HL-60 (cell line): ENCODE results near the gene PRDM16.

Experiments used
- CTCF ChIP-seq: IDR thresholded peaks from one replicate; pipeline ENCODE4 v1.5.1; 2011; ENCODE audit warnings: low read length, control low read depth, inconsistent platforms; ENCODE audit not compliant: insufficient read depth
- GABPA ChIP-seq: IDR thresholded peaks from 2 replicates; pipeline ENCODE4 v1.6.1; 2012; ENCODE audit warnings: low read depth
- POLR2AphosphoS5 ChIP-seq: IDR thresholded peaks from 2 replicates; pipeline ENCODE4 v1.6.1; 2012; ENCODE audit warnings: low read depth
- REST ChIP-seq: IDR thresholded peaks from 2 replicates; pipeline ENCODE4 v1.6.1; 2012; ENCODE audit warnings: low read depth; ENCODE audit not compliant: insufficient replicate concordance
- SPI1 ChIP-seq: IDR thresholded peaks from 2 replicates; pipeline ENCODE4 v1.6.1; 2012; ENCODE audit warnings: low read depth, mild to moderate bottlenecking, borderline replicate concordance

GRCh38 chr1:3149277-3149676, 80.3 kb downstream of the PRDM16 start:
- no peak for TF ChIP-seq CTCF
- no peak for TF ChIP-seq REST
- TF ChIP-seq POLR2AphosphoS5: no peak
- TF ChIP-seq GABPA: no peak
- TF ChIP-seq SPI1: no peak
